GM19452 (cell line): ENCODE data around the gene GLUD1.
A peak's percentile ranks its signal among the peaks of the same experiment; 100 is the strongest.
"Not testable (repeated sequence)": the region's sequence is repeated elsewhere in the genome, so short reads cannot be mapped to it uniquely, and the experiment has no call there.

ENCODE experiments used
- ATAC-seq: cut with Tn5 transposase; IDR thresholded peaks from one replicate; pipeline ENCODE4 v1.9.1; 2021; ENCODE audit not compliant: unreplicated experiment

GLUD1 gene

DNA sequence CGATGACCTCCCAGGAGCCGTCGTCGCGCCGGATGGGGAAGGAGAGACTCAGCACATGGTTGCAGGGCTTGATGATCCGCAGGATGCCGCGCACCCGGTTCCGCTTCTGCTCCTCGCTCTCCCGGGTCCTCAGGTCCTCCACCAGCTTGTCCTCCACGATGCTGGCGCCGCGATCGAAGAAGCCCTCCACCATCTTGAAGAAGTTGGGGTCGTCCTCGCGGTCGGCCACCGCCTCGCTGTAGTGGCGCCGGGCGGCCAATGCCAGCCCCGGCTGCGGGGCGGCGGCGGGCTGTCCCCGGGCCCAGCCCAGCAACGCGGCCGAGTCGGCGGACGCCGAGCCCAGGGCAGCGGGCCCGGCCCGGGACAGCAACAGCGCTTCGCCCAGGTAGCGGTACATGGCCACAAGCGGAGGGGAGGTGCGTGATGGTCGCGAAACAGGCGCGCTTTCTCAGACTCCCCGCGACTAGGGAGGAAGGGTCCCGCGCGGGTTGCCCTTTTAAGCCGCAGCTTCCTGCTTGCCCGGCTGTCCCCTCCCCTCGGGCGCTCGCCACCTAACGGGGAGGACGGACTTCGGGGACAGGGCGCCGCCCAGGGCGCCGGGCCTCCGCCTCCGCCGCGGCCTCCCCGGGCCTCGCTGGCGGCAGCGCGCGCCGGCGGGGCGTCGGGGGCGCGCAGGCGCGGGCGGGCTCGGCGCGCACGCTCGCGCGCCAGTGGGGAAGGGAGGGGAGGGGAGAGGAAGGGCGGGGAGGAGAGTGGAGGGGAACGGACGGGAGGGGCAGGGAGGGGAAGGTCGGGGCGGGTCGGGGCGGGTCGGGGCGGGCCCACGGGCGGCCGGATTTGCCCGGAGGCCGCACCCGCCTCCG, at the start of gene GLUD1, which contains the start of gene SHLD2:
TSS of gene GLUD1 (minus strand) at position 471 of the 863 bp plus-strand sequence. CDS start at position 397, 74 bp downstream.
TSS of gene SHLD2 (plus strand) at position 834 of the 863 bp plus-strand sequence. CDS start 56,149 bp downstream, outside the sequence.
- peak; percentile 57 for ATAC-seq

DNA sequence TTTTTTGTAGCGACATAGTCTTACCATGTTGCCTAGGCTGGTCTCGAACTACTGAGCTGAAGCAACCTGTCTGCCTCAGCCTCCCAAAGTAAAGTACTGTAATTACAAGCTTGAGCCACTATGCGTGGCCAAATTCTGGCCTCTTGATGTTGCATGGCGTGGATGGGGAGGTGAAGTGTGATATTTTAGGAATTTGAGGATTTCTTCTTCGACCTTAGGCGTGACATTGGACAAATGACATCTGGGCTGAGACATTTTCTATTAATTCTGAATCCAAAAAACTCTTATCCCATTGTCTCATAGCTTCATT, 48.4 kb upstream of the GLUD1 start:
- ATAC-seq: not testable (repeated sequence)

DNA sequence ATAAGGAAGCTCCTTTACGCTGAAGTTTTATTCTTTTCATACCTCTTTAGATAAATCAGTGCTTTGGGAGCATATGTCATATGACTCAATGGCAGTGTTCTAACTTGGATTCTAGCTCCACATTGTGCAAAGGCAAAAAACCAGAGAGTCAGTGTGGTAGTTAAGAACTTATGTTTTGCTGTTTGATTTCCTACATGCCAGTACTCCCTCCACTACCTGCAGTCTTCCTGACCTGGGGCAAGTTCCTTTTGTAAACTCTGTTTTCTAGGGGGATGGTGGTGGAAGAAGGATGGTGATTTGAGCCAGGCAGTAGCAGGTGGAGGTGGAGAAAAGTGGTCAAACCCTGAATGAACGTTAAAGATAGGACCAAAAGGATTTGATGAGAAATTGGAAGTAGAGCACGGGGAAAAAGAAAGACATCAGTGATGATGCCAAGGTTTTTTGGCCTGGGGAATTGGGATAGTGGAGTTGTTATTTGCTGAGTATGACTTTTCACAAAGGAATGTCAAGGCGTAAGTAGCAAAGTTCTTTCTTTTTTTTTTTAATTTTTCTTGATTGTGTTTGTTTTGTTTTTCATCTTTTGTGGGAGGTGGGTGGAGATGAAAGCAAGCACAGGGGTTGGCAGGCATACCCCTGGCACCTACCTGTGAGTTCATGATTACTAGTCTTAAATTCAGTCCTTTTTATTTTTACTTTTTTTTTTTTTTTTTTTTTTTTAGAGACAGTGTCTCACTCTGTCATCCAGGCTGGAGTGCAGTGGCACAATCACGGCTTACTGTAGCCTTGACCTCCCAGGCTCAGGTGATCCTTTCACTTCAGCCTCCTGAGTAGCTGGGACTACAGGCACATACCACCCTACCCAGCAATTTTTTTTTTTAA, 47.8 kb upstream of the GLUD1 start:
- not testable (repeated sequence) for ATAC-seq

DNA sequence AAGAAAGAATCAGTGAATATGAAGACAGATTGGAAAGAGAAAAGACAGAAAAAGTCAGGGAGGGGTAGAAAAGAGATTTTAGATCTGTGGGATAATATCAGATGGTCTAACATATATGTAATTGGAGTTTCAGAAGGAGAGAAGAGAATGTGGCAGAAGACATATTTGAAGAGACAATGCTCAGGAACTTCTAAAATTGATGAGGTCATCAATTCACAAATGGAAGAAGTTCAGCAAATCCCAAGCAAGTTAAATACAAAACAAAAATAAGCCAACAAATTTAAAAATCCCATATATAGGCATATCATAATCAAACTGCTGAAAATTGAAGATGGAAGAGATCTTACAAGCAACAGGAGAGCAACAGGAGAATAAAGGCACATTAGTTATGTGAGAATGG, 42.8 kb upstream of the GLUD1 start:
- ATAC-seq: not testable (repeated sequence)

DNA sequence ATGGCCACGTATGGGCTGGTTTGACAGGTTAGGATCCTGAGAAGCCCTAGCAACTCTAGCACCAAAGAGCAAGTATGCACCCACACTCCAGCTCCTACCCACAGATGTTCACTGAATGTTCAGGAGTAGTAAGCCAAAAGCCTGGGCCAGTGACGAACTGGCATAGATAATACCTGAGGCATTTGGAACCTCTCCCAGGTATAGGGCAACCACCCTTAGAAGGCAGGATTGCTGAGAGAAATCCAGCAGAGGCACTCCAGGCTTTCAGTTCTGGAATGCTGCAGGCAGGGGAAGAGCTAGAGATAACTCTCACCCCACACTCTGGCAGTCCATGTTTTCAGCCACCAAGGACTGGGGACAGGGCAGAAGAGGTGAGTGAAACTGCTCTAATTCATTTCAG, 39.8 kb upstream of the GLUD1 start:
- not testable (repeated sequence) for ATAC-seq

DNA sequence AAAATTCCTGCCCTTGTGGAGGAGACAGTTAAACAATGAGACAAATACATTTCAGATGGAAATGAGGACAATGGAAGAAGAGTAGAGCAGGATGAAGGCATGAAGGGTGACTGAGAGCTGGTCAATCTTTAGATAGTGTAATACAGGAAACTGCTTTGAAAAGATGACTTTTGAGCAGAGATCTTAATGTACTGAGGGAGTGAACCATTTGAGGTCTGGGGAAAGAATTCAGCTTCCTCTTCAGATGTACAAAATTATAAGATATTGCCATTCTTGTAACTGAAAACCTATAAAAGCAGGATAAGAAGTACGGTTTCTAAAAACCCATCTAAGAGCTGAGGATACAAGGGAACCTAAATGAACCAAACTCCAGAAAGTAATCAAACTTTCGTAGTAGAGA, 39.3 kb upstream of the GLUD1 start:
- not testable (repeated sequence) for ATAC-seq

DNA sequence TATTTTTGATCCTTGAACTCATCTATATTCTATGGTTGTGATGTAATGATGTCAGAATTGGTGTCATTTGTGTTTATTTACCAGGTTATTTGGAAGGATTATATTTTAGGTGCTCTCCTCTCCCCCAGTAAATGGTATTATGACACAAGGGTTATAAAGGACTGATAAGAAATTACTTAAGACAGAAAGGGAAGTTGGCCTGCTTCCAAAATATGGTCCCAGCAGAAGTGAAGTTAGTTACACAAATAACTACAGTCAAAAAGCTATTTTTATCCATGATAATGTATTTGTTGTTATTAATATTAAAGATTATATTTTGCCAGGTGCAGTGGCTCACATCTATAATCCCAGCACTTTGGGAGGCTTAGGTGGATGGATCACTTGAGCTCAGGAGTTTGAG, 37.5 kb upstream of the GLUD1 start:
- not testable (repeated sequence) for ATAC-seq

DNA sequence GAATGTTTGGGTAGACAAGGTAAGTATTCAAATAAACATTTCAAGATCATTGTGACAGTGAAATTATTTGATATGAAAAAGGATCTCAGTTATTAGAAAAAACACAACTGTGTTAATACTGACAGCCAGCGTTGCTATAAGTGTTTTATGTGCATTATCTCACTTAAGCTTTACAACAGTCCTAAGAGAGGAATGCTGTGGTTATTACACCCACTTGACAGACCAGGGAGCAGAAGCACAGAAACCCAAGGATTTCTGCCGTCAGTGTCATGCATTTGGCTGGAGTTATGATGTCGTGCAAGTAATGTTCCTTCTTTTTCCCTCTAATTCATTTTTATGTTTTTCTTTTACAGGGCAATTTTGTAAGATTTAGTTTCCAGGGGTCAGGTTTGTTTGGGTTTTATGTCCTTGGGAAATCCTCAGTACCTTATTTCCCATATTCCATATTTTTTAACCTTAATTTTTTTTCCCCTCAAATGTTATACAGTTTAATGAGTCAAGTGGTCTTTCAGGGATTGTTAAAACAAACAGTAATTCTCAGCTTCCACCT, 33.0 kb upstream of the GLUD1 start:
- not testable (repeated sequence) for ATAC-seq

DNA sequence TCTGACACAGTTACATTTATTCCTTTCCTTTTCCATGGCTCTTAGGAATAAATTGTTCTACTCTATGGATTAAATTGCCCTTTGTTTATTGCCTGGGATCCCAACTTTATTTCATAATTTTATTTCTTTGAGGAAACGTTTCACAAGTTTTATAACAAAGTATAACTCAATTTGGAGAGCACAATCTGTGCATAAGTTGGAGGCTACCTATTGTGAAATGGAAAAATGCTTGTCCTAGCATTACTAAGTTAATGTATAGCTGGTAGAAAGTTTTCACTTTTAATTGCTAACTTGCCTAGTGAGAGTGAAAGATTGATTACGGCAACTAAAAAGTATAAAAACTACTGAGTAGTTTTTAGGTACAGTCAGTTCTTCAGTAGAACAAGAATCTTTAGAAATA, 32.4 kb upstream of the GLUD1 start:
- ATAC-seq: not testable (repeated sequence)

DNA sequence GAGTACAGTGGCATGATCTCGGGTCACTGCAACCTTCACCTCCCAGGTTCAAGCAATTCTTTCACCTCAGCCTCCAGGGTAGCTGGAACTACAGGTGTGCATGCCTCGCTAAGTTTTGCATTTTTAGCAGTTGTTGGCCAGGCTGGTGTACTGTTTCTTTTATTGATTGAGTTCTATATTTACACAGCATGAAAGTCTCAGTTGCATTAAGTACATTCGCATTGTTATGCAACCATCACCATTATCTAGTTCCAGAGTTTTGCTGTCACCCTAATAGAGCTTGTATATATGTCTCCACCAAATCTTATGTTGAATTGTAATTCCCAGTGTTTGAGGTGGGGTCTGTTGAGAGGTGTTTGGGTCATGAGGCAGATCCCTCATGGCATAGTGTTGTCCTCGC, 28.7 kb upstream of the GLUD1 start:
- ATAC-seq: not testable (repeated sequence)

DNA sequence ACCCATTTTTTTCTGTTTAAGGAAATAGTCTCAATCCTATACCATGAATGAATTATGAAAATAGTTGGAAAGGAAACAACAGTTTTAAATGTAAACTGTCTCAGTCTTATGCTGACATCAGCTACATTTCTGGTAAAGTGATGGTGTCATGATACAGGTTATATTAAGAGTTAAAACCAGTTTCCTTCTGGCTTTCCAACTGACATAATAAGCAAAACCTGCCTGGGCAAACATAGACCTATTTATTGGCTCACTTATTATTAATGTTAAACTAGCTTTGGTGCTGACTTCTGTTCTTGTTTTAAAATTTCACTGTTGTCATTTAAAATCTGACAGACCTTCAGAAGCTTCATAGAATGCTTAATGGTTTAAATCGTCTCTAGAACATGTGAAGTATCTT, 24.4 kb upstream of the GLUD1 start:
- ATAC-seq: not testable (repeated sequence)

DNA sequence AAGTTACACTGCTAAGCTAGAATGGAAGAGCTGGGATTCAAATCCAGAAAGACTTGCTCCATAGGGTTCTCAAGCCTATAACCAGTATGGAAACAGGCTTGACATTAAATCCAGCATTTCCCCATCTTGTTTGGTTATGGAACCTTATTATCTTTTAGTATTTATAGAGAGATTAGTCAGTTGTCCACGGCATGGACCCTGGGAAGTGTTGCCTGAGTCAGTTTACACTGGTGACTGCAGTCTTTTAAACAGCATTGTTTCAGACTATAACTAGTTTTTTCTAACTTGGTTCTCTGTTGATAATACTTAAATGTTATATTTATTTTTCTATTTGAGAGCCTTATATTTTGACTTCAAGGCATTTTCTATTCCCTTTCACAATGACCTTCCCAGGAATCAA, 23.5 kb upstream of the GLUD1 start:
- ATAC-seq: not testable (repeated sequence)

DNA sequence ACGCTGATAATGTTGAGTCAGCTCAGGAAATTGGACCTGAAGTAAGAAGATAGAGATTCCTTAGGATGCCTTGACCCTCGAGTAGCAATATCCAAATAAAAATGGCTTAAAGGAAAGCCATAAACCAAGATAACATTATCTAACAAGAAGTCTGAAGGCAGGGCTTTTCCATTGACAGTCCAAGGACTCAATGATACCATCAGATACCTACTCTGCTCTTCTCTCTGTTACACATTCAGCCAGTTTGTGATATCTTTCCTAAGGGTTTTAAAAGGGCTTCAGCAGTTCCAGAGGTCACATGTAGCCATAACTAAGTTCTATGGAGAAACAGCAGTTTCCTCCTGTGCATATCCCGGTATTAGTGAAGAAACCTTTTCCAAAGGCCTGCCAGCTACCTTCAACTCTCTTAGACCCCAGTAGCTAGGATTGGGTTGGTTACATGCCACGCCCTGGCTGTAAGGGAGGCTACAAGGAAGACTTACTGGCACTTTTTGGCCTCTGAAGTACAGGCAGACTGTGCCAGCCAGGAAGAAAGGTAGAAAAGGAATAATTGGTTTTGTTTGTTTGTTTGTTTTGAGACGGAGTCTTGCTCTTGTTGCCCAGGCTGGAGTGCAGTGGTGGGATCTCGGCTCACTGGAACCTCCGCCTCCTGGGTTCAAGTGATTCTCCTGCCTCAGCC, 10.9 kb upstream of the GLUD1 start:
- no peak for ATAC-seq

DNA sequence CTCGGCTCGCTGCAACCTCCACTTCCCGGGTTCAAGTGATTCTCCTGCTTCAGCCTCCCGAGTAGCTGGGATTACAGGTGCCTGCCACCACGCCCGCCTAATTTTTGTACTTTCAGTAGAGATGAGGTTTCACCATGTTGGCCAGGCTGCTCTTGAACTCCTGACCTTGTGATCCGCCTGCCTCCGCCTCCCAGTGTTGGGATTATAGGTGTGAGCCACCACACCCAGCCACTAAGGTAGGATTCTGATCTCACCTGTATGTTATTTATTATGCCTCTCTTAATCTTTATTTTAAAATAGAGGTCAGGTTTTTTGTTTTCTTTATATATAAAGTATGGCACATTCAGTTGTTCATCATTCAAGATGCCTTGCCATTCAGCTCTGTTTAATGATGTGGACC, 10.1 kb upstream of the GLUD1 start:
- not testable (repeated sequence) for ATAC-seq

DNA sequence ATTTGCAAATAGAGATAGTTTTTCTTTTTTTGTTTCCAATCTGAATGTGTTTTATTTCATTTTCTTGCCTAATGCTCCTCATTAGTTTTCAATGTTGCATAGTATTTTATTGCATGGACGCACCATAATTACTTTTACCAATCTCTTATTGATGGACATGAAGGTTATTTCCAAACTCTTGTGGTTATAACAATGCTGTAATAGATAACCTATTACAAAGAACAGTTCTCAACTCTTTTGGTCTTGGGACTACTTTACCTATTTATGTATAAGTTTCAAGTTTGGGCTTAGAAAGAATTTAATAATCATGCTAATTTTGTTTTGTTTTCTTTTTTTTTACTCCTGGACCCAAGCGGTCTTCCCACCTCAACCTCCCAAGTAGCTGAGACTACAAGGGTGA, 7.4 kb upstream of the GLUD1 start:
- ATAC-seq: no peak

DNA sequence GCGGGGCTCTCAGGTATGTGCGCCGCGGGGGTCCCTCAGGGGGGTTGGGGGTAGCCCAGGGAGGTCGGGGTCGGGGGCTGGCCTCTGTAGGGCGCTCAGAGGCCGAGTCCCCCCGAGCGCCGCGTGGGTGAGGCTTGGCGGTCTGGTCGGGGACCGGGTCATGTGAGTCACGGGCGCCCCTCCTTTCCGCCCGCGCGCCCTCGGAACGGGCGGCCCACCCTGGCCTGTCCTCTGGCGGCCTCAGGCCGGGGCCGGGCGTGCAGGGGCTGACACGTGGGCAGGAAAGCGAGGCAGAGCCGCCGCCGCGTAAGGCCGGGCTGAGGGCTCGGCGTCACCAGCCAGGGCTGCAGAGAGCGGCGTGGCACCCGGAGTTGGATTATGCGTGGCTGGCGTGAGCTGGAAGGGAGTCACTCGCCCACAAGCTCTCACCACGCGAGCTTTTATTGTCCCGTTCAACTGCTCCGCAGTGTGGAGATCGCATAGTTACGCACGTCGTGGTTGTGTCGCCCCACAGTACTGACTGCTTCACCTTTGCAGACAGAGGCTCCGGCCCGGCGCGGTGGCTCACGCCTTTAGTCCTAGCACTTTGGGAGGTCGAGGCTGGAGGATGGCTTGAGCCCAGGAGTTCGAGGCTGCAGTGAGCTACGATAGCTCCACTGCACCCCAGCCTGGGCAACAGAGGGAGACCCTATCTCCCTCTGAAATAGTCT, 748 bp upstream of the GLUD1 start:
- peak; percentile 50 for ATAC-seq

DNA sequence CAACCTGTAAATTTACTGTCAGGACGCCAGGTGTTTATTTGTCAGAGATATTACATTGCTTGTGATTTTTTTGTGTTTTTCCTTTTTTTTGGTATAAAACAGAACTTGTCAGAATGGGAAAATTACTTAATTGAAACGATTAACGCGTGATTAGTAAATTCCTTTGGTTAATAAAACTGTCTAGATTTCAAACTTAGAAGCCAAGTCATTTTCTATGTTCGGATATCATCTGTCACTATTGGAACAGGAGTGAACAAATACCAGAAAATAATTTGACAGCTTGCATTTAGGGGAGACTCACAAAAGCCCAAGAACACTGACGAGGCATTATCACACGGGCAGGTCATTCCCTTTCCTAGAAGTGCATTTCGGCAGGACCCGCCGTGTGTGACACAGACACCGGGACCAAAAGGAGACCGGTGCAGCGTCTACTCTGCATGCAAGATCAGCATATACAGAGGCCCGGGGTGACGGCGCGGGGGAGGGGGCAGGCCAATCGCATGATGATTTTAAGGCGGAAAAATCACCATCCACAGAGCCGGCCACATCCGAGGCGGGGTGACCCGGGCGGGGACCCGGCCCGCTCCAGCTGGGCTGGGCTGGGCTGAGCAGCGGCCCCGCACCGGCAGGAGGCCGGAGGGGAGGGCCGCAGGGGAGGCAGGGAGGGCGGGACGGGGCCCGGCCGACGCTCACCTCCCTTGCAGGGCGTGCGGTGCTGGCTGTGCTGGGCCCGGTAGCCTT, 841 bp downstream of the GLUD1 start:
- peak; percentile 23 for ATAC-seq

DNA sequence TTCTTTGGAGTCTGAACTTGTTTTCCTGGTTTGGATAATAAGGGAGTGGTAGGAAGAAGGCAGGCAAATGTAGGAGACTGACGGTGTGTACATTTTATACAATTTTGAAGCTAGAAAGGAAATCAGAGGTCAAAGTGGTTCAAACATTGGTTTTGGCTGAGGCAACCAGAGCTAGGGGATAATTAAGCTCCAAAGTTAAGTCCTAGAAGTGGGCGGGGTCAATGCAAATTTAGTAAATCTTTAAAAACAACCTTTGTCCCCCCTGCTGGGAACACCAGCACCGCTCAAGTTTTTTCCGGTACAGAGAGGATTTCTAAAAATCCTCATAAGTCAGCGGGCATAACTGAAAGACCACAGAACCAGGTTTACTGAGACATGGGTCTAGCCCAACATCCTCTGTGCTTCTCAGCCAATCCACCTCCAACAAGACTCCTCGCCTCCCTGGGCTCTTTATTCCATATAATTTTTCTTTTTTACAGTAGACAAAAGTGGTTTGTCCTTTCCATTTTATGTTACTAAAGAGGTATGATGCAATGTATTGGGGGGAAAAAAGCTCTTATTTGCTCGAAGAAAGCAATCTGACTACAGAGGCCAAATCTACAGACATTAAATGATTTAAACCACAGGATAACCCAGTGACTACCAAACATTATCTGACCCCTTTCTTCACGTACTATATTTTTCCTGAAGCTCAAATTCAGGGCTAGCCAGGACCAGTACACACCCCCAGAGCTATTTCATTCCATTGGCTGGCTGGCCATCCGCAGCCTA, 1.6 kb downstream of the GLUD1 start:
- ATAC-seq: no peak

DNA sequence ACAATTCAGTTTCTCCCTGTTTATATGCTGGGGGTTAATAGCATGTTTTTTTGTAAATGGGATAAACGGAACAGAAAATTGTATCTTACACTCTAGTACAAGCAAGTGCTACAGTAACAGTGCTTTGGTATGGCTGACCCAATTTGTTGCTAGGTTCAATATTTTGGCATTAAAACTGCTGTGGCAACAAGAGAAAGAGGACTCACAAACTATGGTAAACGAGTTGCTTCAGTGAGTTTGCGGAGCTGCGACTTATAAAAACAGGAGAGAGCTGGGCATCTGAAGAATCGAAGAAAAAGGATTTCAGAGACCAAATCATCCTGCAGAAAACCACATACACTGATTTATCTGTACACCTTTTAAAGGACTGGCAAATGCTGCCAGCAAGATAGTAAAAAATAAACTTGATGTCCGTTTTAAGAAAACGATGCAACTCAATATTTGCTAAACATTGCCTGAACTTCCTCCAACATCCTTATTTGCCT, 2.2 kb downstream of the GLUD1 start:
- ATAC-seq: no peak
